IMR-90 (cell line): ENCODE results near the gene IRF2.

Experiments
- CEBPB ChIP-seq: IDR thresholded peaks from 2 replicates; pipeline ENCODE4 v1.6.1; 2012; ENCODE audit warnings: low read depth, low read length, improper control_type of control experiment
- CHD1 ChIP-seq: IDR thresholded peaks from 2 replicates; pipeline ENCODE4 v1.6.1; 2012; ENCODE audit warnings: low read depth, low read length, improper control_type of control experiment
- CTCF ChIP-seq: conservative IDR thresholded peaks from 2 replicates; pipeline ENCODE4 v1.5.1; 2012; ENCODE audit warnings: mild to moderate bottlenecking, low read depth, low read length, improper control_type of control experiment
- ELK1 ChIP-seq: fragments of 150-350 bp; IDR thresholded peaks from 2 replicates; pipeline ENCODE4 v1.6.1; 2016; ENCODE audit warnings: low read depth, mild to moderate bottlenecking, low read length, moderate library complexity, borderline replicate concordance
- FOS ChIP-seq: fragments of 150-350 bp; IDR thresholded peaks from 2 replicates; pipeline ENCODE4 v1.6.1; 2016; ENCODE audit warnings: low read depth, low read length
- MAZ ChIP-seq: IDR thresholded peaks from 2 replicates; pipeline ENCODE4 v1.6.1; 2012; ENCODE audit warnings: low read depth, mild to moderate bottlenecking, low read length, improper control_type of control experiment, moderate library complexity, borderline replicate concordance
- MXI1 ChIP-seq: IDR thresholded peaks from 2 replicates; pipeline ENCODE4 v1.6.1; 2012; ENCODE audit warnings: low read depth, mild to moderate bottlenecking, low read length, moderate library complexity, borderline replicate concordance
- NFE2L2 ChIP-seq: fragments of 150-350 bp; IDR thresholded peaks from 2 replicates; pipeline ENCODE4 v1.6.1; 2016; ENCODE audit warnings: low read depth, mild to moderate bottlenecking, low read length
- POLR2A ChIP-seq: IDR thresholded peaks from 2 replicates; pipeline ENCODE4 v1.6.1; 2012; ENCODE audit warnings: mild to moderate bottlenecking, low read depth, low read length
- RAD21 ChIP-seq: IDR thresholded peaks from 2 replicates; pipeline ENCODE4 v1.6.1; 2012; ENCODE audit warnings: low read length, improper control_type of control experiment
- RFX5 ChIP-seq: IDR thresholded peaks from 2 replicates; pipeline ENCODE4 v1.8.0; 2012; ENCODE audit warnings: low read depth, mild to moderate bottlenecking, low read length, moderate library complexity
- SMC3 ChIP-seq: fragments of 150-350 bp; IDR thresholded peaks from 2 replicates; pipeline ENCODE4 v1.6.1; 2016; ENCODE audit warnings: low read depth, mild to moderate bottlenecking, antibody characterized with exemption, low read length, moderate library complexity
- USF2 ChIP-seq: fragments of 150-350 bp; IDR thresholded peaks from 2 replicates; pipeline ENCODE4 v1.6.1; 2017; ENCODE audit warnings: mild to moderate bottlenecking, antibody characterized with exemption, low read length, low read depth

- TF ChIP-seq MAZ (no peak), CTCF (no peak), POLR2A (no peak), CEBPB (no peak), ELK1 (no peak), USF2 (no peak), RAD21 (no peak), SMC3 (no peak), CHD1 (no peak), NFE2L2 (no peak), RFX5 (no peak), MXI1 (no peak), FOS (no peak)
These were observed 59.3 kb downstream of the IRF2 start for GRCh38 chr4:184415071-184415470.
